Lung (tissue), 12 donors: ENCODE results near the gene RAB22A. TPM values are rescaled to one million over a fixed set of nuclear protein-coding genes. Genes with fewer than 3 reads are reported as not detected.

Experiments used
- ATAC-seq: fragments of 200-7000 bp; cut with Tn5 transposase; one replicate; pipeline ENCODE4 v1.9.1; 2020; ENCODE audit warnings: moderate number of reproducible peaks; ENCODE audit not compliant: insufficient read depth, low FRiP score
- DNase-seq, 3 donors: peaks; one replicate each; pipeline ENCODE4 v3.0.0-alpha.2; 2013 to 2017
- H3K27ac ChIP-seq, 2 donors: one replicate each; pipeline ENCODE4 v1.5.1; 2013; ENCODE audit warnings: mild to moderate bottlenecking in 2 of 2, moderate library complexity in 2 of 2, control low read depth in 1 of 2, inconsistent platforms in 1 of 2, low read depth in 1 of 2, low read length in 1 of 2
- H3K27me3 ChIP-seq, 3 donors: one replicate each; pipeline ENCODE4 v1.5.1; 2013; ENCODE audit warnings: low read length in 2 of 3; ENCODE audit not compliant: control insufficient read depth in 3 of 3, insufficient read depth in 3 of 3
- H3K36me3 ChIP-seq, 4 donors: one replicate each; pipeline ENCODE4 v1.5.1; 2013; ENCODE audit warnings: low read length in 4 of 4, mild to moderate bottlenecking in 1 of 4, moderate library complexity in 1 of 4; ENCODE audit not compliant: control insufficient read depth in 4 of 4, insufficient read depth in 4 of 4
- H3K4me1 ChIP-seq, 5 donors: one replicate each; pipeline ENCODE4 v1.5.1; 2013; ENCODE audit warnings: low read length in 5 of 5, mild to moderate bottlenecking in 2 of 5, moderate library complexity in 1 of 5; ENCODE audit not compliant: control insufficient read depth in 5 of 5, insufficient read depth in 5 of 5
- H3K4me3 ChIP-seq: one replicate; pipeline ENCODE4 v1.5.1; 2013; ENCODE audit warnings: mild to moderate bottlenecking, control low read depth, moderate library complexity
- H3K9ac ChIP-seq, 2 donors: one replicate each; pipeline ENCODE4 v1.5.1; 2013; ENCODE audit warnings: low read length in 2 of 2, control low read depth in 1 of 2; ENCODE audit not compliant: insufficient read depth in 1 of 2
- H3K9me3 ChIP-seq, 4 donors: one replicate each; pipeline ENCODE4 v1.5.1; 2013; ENCODE audit warnings: low read length in 3 of 4, mild to moderate bottlenecking in 1 of 4, moderate library complexity in 1 of 4; ENCODE audit not compliant: control insufficient read depth in 4 of 4, insufficient read depth in 3 of 4
- CTCF ChIP-seq: IDR thresholded peaks from 2 replicates; pipeline ENCODE4 v1.5.1; 2012; ENCODE audit warnings: mild to moderate bottlenecking; ENCODE audit errors: control extremely low read depth, extremely low read depth
- WGBS, 2 donors: extraction: QIAGEN DNeasy Blood & Tissue Kit; methylation state at CpG; one replicate each; pipeline ENCODE4 v1.1.7; 2013; 5-methylcytosine and 5-hydroxymethylcytosine counted together
- polyA plus RNA-seq, 2 donors: library from polyadenylated mRNA; stranded (reverse); fragments of 200-250 nt; gene quantifications; one replicate each; pipeline ENCODE4 v1.2.1, GENCODE V29; 2013
- total RNA-seq, 2 donors: library from RNA; depleted of rRNA in 1 of 2; stranded (reverse); fragments of >200 nt in 1 of 2; gene quantifications; one replicate each; pipeline ENCODE4 v1.2.1, GENCODE V29; 2014 to 2021
- donor health status: control.
- donor health status: control.
- donor health status: Bipolar disorder and iron deficiency.
- donor health status: healthy.
- donor health status: DM: yes; HTN: yes; CAD: no.

RAB22A gene
- total and polyA plus RNA-seq, 4 donors, result 6.0 to 25.1 (median 12.8) TPM

- peaks cover 0 to 5% (median 0%) of the 10 kb centered on the region in 4 donors for H3K36me3 ChIP-seq
- no peak overlapping the region for H3K27ac ChIP-seq
- DNase-seq, result no peak
- ATAC-seq, result no peak
- peaks cover 0 to 11% (median 0%) of the 10 kb centered on the region in 5 donors for H3K4me1 ChIP-seq
- TF ChIP-seq CTCF, result no peak
- WGBS, 2 donors, result 95 to 96% methylated on average over 5 of the region's 5 CpGs
- H3K9ac ChIP-seq, result no peak overlapping the region
- H3K27me3 ChIP-seq, result no peaks in the 10 kb centered on the region
- no peaks in the 10 kb centered on the region for H3K9me3 ChIP-seq
- H3K4me3 ChIP-seq, result no peak overlapping the region
Measured at GRCh38 chr20:58300321-58300720, 9.2 kb upstream of the RAB22A start.

GRCh38 chr20:58303547-58303946 lies 6.0 kb upstream of the RAB22A start:
- TF ChIP-seq CTCF, result no peak
- H3K9me3 ChIP-seq, result no peaks in the 10 kb centered on the region
- no peak for DNase-seq
- H3K27me3 ChIP-seq, result no peaks in the 10 kb centered on the region
- no peak for ATAC-seq
- WGBS, 2 donors, result 97 to 99% methylated on average over 1 of the region's 1 CpG
- H3K4me3 ChIP-seq, result no peak overlapping the region
- no peak overlapping the region for H3K9ac ChIP-seq
- H3K4me1 ChIP-seq, result peaks cover 0 to 2% (median 0%) of the 10 kb centered on the region in 5 donors
- no peak overlapping the region for H3K27ac ChIP-seq
- peaks cover 0 to 6% (median 2%) of the 10 kb centered on the region in 4 donors for H3K36me3 ChIP-seq

- no peaks in the 10 kb centered on the region for H3K27me3 ChIP-seq
- H3K9me3 ChIP-seq, result no peaks in the 10 kb centered on the region
- H3K4me1 ChIP-seq, result peaks cover 0 to 2% (median 0%) of the 10 kb centered on the region in 5 donors
- no peak overlapping the region for H3K27ac ChIP-seq
- H3K4me3 ChIP-seq, result no peak overlapping the region
- TF ChIP-seq CTCF, result no peak
- DNase-seq (no peak), ATAC-seq (no peak)
- H3K9ac ChIP-seq, result no peak overlapping the region
- whole genome bisulfite sequencing, 2 donors, result 93 to 100% methylated on average over 1 of the region's 1 CpG
- H3K36me3 ChIP-seq, result peaks cover 0 to 6% (median 2%) of the 10 kb centered on the region in 4 donors
Measured at GRCh38 chr20:58305061-58305460, 4.5 kb upstream of the RAB22A start.
